AG10803 (cell line): Measurements from ENCODE around the gene ATP1A4.

ENCODE experiments used
- DNase-seq: peaks from one replicate; pipeline ENCODE4 v3.0.0; 2010; ENCODE audit warnings: low read depth
- H3K4me3 ChIP-seq: 2 replicates; pipeline ENCODE4 v1.5.1; 2011; ENCODE audit warnings: mild to moderate bottlenecking, low read length, control low read depth
- CTCF ChIP-seq: conservative IDR thresholded peaks from 2 replicates; pipeline ENCODE4 v1.5.1; 2011; ENCODE audit warnings: mild to moderate bottlenecking, low read length, control low read depth, inconsistent platforms

ATP1A4 gene

GRCh38 chr1:160151303-160151702 lies at the start of gene ATP1A4:
Gene ATP1A4 (plus strand): TSS chr1:160151603. CDS start chr1:160152041, 438 bp downstream.
- DNase-seq = no peak
- no peak for TF ChIP-seq CTCF
- no peak within 1 kb of the TSS for H3K4me3 ChIP-seq

DNA sequence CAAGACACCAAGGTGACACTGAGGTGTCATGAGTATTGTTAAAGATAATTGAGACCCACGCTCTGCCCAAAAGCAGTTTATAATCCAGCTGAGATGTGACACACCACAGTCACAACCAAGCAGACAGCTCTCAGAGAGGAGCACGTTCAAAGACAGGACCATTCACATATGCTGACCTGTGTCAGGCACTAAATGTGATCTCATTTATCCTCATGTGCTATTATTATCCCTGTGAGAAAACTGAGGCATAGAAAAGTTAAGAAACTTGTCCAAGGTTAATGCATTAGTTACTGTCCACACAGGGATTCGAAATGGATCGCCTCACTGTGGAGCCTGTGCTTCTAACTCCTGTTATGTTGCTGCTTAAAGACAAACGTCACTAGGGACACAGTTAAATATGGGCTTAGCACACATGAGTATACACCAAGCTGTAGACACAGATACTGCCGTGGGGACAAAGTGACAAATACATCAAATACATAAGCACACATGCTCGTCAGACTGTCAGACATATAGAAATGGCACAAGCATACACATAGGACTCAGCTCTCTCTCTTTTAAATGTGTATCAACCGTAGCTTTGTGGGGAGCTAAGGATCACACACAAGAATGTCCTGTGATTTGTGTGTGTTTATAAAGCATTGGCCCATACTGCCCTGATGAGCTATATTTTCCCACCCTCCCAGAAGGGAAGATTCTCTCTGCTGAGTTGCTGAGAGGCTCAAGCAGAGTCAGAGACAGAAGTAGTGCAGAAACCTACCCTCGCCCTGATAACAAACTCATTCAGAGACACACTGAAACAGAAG lies 49.5 kb upstream of the ATP1A4 start:
- H3K4me3 ChIP-seq = no peak overlapping the region
- DNase-seq = no peak
- no peak for TF ChIP-seq CTCF

DNA sequence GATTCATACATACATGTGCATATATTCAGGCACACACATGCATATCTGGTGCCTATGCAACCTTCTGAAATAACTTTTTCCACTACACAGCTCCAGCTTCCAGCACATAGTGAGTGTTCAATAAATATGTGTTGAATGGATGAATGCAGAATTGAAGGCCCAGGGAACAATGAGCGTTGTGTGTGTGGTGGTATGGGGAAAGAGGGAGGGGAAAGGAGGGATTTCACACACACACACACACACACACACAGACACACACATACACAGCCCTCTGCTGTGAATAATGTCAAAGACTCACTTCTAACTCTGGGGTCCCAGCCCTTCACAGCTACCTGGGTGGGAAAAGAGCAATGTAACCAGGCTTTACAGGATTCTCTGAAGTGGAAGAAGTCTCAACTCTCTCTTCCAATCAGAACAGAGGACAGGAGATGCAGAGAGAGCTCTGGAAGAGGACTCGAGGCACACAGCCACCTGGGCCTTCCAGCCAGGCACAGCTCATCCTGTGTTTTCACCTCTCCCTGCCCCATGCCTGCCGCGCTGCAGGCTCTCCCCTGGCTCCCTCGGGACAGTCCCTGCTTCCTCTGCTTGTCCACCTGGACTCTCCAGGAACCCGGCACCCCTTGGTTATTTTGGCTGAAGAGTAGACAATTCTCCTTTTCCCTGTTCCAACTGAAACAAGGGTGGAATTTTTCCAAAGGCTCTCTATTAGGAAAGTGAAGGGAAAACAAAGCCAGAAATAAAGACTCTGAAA lies 47.6 kb upstream of the ATP1A4 start:
- no peak for TF ChIP-seq CTCF
- H3K4me3 ChIP-seq = no peak overlapping the region
- DNase-seq = no peak

DNA sequence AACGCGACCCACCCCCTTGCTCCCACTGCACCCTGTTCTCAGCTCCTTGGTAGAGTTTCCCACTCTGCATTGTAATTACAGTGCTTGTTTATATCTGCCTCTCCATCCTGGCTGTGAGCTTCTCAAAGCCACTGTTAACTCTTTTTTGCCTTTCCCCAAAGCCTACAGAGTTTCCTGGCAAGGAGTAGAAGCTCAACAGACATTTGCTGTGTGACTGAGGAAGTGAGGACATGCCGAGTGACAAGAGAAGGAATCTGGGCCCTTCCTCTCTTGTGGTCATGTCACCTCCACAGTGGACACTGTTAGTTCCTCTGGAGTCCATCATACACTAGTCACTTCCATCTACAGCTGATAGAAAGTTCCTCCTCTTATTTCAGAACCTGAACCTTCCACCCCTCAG lies 46.9 kb upstream of the ATP1A4 start:
- no peak for TF ChIP-seq CTCF
- no peak overlapping the region for H3K4me3 ChIP-seq
- DNase-seq = no peak

DNA sequence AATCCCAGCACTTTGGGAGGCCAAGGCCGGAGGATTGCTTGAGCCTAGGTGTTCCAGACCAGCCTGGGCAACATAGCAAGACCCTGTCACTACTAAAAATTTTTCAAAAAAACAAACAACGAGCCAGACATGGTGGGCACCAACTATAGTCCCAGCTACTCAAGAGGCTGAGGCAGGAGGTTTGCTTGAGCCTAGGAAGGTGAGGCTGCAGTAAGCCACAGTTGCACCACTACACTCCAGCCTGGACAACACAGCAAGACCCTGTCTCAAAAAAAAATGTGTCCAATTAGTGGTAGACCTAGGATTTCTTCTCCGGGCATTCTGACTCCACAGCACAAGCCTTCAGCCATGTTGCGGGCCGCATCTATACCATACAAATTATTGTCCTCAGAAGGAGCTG lies 46.2 kb upstream of the ATP1A4 start:
- no peak for DNase-seq
- no peak for TF ChIP-seq CTCF
- no peak overlapping the region for H3K4me3 ChIP-seq

DNA sequence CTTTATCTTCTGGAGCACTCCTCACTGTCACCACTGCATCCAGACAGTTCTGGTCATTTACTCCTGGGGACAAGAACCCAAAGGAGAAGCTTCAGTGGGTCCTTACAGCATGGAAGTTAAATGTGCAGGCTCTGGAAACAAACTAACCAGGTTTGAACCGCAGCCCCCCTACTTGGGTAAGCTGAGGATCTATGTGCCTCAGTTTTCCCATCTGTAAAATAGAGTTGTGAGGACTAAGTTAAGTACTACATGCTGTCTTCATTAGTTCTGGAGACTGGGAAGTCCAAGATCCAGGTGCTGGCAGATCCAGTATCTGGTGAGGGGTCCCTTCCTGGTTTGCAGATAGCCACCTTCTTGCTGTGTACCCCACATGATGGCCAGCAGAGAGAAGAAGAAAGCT lies 43.9 kb upstream of the ATP1A4 start:
- DNase-seq = no peak
- no peak for TF ChIP-seq CTCF
- H3K4me3 ChIP-seq = no peak overlapping the region
